DOHH2 (cell line): Measurements from ENCODE around the gene BICRA.

ENCODE experiments used
- EZH2phosphoT487 ChIP-seq: fragments of 200-600 bp; sonication (generic); IDR thresholded peaks from 2 replicates; pipeline ENCODE4 v1.6.1; 2017; ENCODE audit warnings: borderline replicate concordance, mild to moderate bottlenecking, antibody characterized with exemption, low read length, moderate library complexity, mixed read lengths
- TF ChIP-seq, protein P1 (sequence below): fragments of 200-600 bp; sonication (generic); IDR thresholded peaks from one replicate; pipeline ENCODE4 v1.5.1; 2014; ENCODE audit warnings: antibody characterized with exemption, mild to moderate bottlenecking, low read depth, low read length; ENCODE audit not compliant: poor library complexity, severe bottlenecking

DNA sequence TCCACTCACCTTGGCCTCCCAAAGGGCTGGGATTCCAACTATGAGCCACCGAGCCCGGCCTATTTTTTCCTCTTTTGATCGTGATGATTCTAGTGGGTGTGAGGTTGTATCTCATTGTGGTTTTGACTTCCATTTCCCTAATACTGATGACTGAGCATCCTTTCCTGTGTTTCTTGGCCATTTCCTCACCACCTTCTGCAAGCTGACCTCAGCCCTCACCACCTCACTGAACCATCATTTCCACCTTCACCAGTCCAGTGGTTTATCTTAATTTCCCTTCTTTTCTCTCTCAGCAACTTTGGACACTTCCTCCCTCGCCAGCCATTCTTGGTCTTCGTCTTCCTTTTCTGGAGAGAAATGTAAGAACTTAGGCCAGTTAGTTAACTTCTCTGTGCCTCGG is 13.0 kb upstream of the BICRA start:
- TF ChIP-seq, protein P1, sequence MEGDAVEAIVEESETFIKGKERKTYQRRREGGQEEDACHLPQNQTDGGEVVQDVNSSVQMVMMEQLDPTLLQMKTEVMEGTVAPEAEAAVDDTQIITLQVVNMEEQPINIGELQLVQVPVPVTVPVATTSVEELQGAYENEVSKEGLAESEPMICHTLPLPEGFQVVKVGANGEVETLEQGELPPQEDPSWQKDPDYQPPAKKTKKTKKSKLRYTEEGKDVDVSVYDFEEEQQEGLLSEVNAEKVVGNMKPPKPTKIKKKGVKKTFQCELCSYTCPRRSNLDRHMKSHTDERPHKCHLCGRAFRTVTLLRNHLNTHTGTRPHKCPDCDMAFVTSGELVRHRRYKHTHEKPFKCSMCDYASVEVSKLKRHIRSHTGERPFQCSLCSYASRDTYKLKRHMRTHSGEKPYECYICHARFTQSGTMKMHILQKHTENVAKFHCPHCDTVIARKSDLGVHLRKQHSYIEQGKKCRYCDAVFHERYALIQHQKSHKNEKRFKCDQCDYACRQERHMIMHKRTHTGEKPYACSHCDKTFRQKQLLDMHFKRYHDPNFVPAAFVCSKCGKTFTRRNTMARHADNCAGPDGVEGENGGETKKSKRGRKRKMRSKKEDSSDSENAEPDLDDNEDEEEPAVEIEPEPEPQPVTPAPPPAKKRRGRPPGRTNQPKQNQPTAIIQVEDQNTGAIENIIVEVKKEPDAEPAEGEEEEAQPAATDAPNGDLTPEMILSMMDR, result no peak
- no peak for TF ChIP-seq EZH2phosphoT487
